Measurements from ENCODE around the gene PHF21B. TPM values are rescaled to one million over a fixed set of nuclear protein-coding genes. Genes with fewer than 3 reads are reported as not detected.

Gene PHF21B
- total RNA-seq, 4 donors from 2014 or later: 0.50 to 9.4 (median 1.8) TPM; not detected in 1

- intact Hi-C loops (cut with DNase I): no loop called here
- no peak overlapping the region for H3K27ac ChIP-seq (replicated peaks in 1 of 4)
- peaks cover 0 to 13% (median 0%) of the 10 kb centered on the region in 4 donors for H3K27me3 ChIP-seq
- TF ChIP-seq POLR2A (IDR thresholded peaks at IDR 0.05; ENCODE audit: low read depth) (no peak), POLR2AphosphoS5 (IDR thresholded peaks at IDR 0.05) (no peak), EP300 (IDR thresholded peaks at IDR 0.05) (no peak), CTCF (IDR thresholded peaks at IDR 0.05) (no peak)
- H3K4me1 ChIP-seq: no peaks in the 10 kb centered on the region
- no peaks in the 10 kb centered on the region for H3K36me3 ChIP-seq
- 73% methylated on average over 6 of the region's 6 CpGs for WGBS
- no peaks in the 10 kb centered on the region for H3K9me3 ChIP-seq
- no peak overlapping the region for H3K4me3 ChIP-seq
- no peak for DNase-seq (ENCODE audit: extremely low spot score)
These were observed 158.9 kb downstream of the PHF21B start for GRCh38 chr22:44850946-44851345.

DNA sequence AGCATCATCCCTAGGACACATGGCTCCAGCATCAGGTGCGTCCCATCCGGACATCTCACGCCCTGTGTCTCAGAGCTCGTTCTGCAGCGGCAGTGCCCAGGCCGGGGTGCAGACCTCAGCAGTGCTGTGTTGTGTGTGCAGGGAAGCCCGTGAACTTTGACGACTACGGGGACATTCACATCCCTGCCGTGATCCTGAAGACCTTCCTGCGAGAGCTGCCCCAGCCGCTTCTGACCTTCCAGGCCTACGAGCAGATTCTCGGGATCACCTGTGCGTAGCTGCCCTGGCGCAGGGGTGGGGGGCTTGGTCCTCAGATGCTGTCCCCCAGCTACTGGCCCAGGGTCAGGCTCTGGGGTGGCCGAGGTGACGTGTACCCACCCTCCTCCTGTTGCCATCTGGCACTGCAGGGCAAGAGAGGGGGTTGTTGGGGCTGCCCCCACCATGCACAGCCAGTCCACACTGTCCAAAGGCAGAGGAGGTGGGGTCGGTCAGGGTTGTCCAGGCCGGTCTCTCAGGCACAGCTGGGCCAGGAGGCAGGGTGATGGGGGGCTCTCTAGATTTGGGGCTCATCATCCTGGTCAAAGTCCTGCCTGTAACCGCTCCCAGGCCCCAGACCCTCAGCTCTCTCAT, 160.9 kb downstream of the PHF21B start:
- H3K36me3 ChIP-seq: no peaks in the 10 kb centered on the region
- WGBS: 92% methylated on average over 12 of the region's 21 CpGs
- no peak for DNase-seq (ENCODE audit: extremely low spot score)
- TF ChIP-seq POLR2AphosphoS5 (IDR thresholded peaks at IDR 0.05) (no peak), EP300 (IDR thresholded peaks at IDR 0.05) (no peak), CTCF (IDR thresholded peaks at IDR 0.05) (no peak), POLR2A (IDR thresholded peaks at IDR 0.05; ENCODE audit: low read depth) (no peak)
- peaks cover 0 to 20% (median 0%) of the 10 kb centered on the region in 4 donors for H3K27me3 ChIP-seq
- intact Hi-C loops (cut with DNase I): no loop called here
- no peaks in the 10 kb centered on the region for H3K4me1 ChIP-seq
- peaks cover 0 to 11% (median 5%) of the 10 kb centered on the region in 4 donors for H3K9me3 ChIP-seq
- H3K27ac ChIP-seq (replicated peaks in 1 of 4): no peak overlapping the region
- H3K4me3 ChIP-seq: no peak overlapping the region

DNA sequence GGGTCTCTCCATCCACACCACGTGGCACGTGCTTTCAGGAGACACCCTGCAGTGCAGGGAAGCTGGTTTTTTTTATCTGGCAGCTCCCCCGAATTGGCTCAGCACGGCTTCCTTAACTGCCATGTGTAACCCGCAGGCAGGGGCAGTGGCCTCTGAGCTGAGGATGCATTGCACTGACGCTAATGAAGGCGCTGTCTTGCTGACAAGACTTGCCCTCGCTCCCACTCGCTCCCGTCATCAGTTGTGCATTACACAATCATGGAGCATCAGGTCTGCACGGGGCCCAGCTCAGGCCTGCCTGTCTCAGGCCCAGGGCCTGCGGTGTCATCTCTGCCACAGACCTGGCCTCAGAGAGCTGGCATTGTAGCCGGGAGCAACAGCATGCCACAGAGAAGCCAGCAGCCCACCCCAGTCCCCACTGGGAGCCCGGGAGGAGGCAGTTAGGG, 161.5 kb downstream of the PHF21B start:
- intact Hi-C loops (cut with DNase I): no loop called here
- no peaks in the 10 kb centered on the region for H3K4me1 ChIP-seq
- no peak overlapping the region for H3K4me3 ChIP-seq
- peaks cover 0 to 20% (median 0%) of the 10 kb centered on the region in 4 donors for H3K27me3 ChIP-seq
- WGBS: 81% methylated on average over 13 of the region's 14 CpGs
- no peak for DNase-seq (ENCODE audit: extremely low spot score)
- H3K9me3 ChIP-seq: peaks cover 0 to 15% (median 6%) of the 10 kb centered on the region in 4 donors
- no peaks in the 10 kb centered on the region for H3K36me3 ChIP-seq
- H3K27ac ChIP-seq (replicated peaks in 1 of 4): no peak overlapping the region
- TF ChIP-seq POLR2A (IDR thresholded peaks at IDR 0.05; ENCODE audit: low read depth) (no peak), EP300 (IDR thresholded peaks at IDR 0.05) (no peak), POLR2AphosphoS5 (IDR thresholded peaks at IDR 0.05) (no peak), CTCF (IDR thresholded peaks at IDR 0.05) (no peak)

DNA sequence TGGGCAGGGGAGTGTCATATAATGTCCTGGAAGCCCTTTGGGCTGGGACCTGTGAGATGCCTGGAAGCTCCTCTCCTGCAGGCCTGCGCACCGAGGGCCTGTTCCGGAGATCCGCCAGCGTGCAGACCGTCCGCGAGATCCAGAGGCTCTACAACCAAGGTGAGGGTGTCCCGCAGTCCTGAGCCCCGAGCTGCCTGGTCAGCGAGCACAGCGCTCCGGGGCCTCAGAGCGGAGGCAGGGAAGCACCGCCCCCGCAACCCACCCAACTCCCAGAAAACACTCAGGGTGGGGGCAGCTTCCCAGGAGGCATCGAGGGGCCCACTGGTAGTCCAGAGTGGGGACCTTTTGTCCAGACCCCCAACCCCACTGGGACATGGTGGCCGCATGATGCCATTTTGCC, 161.9 kb downstream of the PHF21B start:
- no peak for DNase-seq (ENCODE audit: extremely low spot score)
- TF ChIP-seq POLR2AphosphoS5 (IDR thresholded peaks at IDR 0.05): no peak
- intact Hi-C loops (cut with DNase I): no loop called here
- Histone ChIP-seq H3K9me3 (peaks cover 0 to 15% (median 6%) of the 10 kb centered on the region in 4 donors), H3K36me3 (no peaks in the 10 kb centered on the region), H3K27me3 (peaks cover 0 to 20% (median 0%) of the 10 kb centered on the region in 4 donors), H3K27ac (replicated peaks in 1 of 4) (no peak overlapping the region), H3K4me1 (no peaks in the 10 kb centered on the region), H3K4me3 (no peak overlapping the region)
- 99% methylated on average over 10 of the region's 18 CpGs for WGBS

GRCh38 chr22:44847380-44847779, 162.4 kb downstream of the PHF21B start:
- H3K36me3 ChIP-seq: no peaks in the 10 kb centered on the region
- H3K4me3 ChIP-seq: no peak overlapping the region
- H3K4me1 ChIP-seq: no peaks in the 10 kb centered on the region
- peaks cover 0 to 20% (median 0%) of the 10 kb centered on the region in 4 donors for H3K27me3 ChIP-seq
- 61% methylated on average over 4 of the region's 4 CpGs for WGBS
- intact Hi-C loops (cut with DNase I): no loop called here
- no peak for DNase-seq (ENCODE audit: extremely low spot score)
- H3K27ac ChIP-seq (replicated peaks in 1 of 4): no peak overlapping the region
- H3K9me3 ChIP-seq: peaks cover 0 to 15% (median 6%) of the 10 kb centered on the region in 4 donors
- TF ChIP-seq EP300 (IDR thresholded peaks at IDR 0.05) (no peak), POLR2A (IDR thresholded peaks at IDR 0.05; ENCODE audit: low read depth) (no peak)

All from esophagus muscularis mucosa (tissue), 4 donors.